ENCODE data around the gene YPEL2.

GRCh38 chr17:59335685-59336084, 4.2 kb downstream of the YPEL2 start:
- TF ChIP-seq, protein P1, sequence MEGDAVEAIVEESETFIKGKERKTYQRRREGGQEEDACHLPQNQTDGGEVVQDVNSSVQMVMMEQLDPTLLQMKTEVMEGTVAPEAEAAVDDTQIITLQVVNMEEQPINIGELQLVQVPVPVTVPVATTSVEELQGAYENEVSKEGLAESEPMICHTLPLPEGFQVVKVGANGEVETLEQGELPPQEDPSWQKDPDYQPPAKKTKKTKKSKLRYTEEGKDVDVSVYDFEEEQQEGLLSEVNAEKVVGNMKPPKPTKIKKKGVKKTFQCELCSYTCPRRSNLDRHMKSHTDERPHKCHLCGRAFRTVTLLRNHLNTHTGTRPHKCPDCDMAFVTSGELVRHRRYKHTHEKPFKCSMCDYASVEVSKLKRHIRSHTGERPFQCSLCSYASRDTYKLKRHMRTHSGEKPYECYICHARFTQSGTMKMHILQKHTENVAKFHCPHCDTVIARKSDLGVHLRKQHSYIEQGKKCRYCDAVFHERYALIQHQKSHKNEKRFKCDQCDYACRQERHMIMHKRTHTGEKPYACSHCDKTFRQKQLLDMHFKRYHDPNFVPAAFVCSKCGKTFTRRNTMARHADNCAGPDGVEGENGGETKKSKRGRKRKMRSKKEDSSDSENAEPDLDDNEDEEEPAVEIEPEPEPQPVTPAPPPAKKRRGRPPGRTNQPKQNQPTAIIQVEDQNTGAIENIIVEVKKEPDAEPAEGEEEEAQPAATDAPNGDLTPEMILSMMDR (IDR thresholded peaks at IDR 0.05): no peak
- TF ChIP-seq POLR2A (IDR thresholded peaks at IDR 0.05): no peak
